ENCODE measurements around the gene SORL1.

DNA sequence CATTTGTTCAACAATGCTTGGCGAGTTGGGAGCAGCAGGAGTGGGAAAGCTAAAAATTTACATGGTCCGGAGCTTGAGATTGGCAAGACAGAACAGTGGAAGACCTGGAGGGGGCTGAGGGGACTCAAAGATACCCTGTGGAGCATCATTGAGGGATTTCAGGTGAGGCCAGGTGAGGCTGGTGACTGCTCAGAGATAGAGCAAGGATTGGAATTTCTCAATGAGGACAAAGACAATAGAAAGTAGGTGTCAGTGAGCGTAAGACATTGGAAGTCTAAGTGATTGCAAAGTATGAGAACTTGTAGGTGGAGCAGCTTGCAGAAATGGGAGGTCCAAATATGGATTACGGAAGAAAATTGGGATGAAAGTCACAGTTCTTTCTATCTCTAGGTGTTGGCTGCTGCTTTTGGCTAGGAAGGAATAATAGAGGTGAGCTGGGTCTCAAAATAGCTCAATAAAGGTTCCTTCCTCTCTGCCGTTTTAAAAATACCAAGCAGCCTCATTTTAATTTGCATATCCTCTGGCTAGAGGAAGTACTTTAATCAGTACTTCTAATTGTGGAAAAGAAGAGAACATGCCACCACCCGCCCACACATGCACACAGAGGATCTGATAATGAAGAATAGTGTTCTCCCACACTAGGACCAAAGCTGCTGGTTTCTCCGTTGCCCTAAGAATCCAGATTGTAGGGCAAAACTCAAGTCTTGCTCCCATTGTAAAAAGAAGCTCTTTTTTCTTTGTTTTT is 42.4 kb downstream of the SORL1 start:
- TF ChIP-seq EZH2 (IDR thresholded peaks at IDR 0.05): no peak
- TF ChIP-seq POLR2AphosphoS5 (IDR thresholded peaks at IDR 0.05; ENCODE audit: borderline replicate concordance, low read depth, low read length): no peak
- no peak for TF ChIP-seq FOXP2 (optimal IDR thresholded peaks at IDR 0.05; ENCODE audit: control extremely low read depth, extremely low read length, insufficient read depth)
